ENCODE results near the gene HCFC1. TPM values are rescaled to one million over a fixed set of nuclear protein-coding genes. Genes with fewer than 3 reads are reported as not detected.

Gene HCFC1
- total and polyA plus RNA-seq, 2 of the 8 experiments (the other 6 are each of a cell fraction or from before 2014, with no cell fraction given): 24.9 to 117 TPM

- Histone ChIP-seq H2AK5ac (ENCODE audit: low read depth, low read length) (no peak overlapping the region), H2BK5ac (ENCODE audit: low read depth, low read length) (no peak overlapping the region), H2BK12ac (ENCODE audit: low read depth, low read length) (no peak overlapping the region), H4K20me1 (replicated peaks in 1 of 2; ENCODE audit: control insufficient read depth in 1 of 2, insufficient read depth in 2 of 2, low read length in 2 of 2) (peaks cover 0 to 2% of the 10 kb centered on the region in 2 experiments), H4K91ac (replicated peaks; ENCODE audit: insufficient read length, low read length) (no peak overlapping the region), H2BK20ac (ENCODE audit: low read length) (no peak overlapping the region), H3K36me3 (ENCODE audit: control insufficient read depth in 2 of 4, insufficient read depth in 4 of 4, low read length in 3 of 4) (0 out of 8 replicates have a peak, but pooled peaks cover 0 to 2% (median 0%) of the 10 kb centered on the region in 4 experiments), H2BK120ac (replicated peaks; ENCODE audit: low read depth, low read length) (no peak overlapping the region), H3K4ac (replicated peaks; ENCODE audit: insufficient read length, low read depth, low read length) (no peak overlapping the region), H4K5ac (ENCODE audit: insufficient read length, low read depth, low read length) (no peak overlapping the region), H3K56ac (replicated peaks; ENCODE audit: insufficient read length, low read depth, low read length) (no peak overlapping the region), H3K27ac (ENCODE audit: low read depth, low read length) (no peak overlapping the region), H3K4me3 (ENCODE audit: extremely low read depth in 1 of 4, insufficient read depth in 2 of 4, low read depth in 3 of 4, low read length in 4 of 4) (no peak overlapping the region), H2AFZ (ENCODE audit: low read length) (no peak overlapping the region), H4K8ac (ENCODE audit: extremely low read depth, insufficient read depth, low read length) (no peak overlapping the region), H2BK15ac (ENCODE audit: low read length) (no peak overlapping the region), H3K18ac (ENCODE audit: extremely low read depth, low read length) (no peak overlapping the region), H3K23ac (ENCODE audit: insufficient read length) (no peak overlapping the region), H3K23me2 (ENCODE audit: low read depth, low read length) (peaks cover 6% of the 10 kb centered on the region; the same call in 1 of the 2 replicates), H3K79me2 (ENCODE audit: control insufficient read depth in 1 of 2, insufficient read depth in 2 of 2, low read length in 2 of 2) (peaks cover 0 to 3% of the 10 kb centered on the region in 2 experiments; a peak in 1 of 4 replicates), H3K27me3 (replicated peaks in 1 of 4; ENCODE audit: control insufficient read depth in 3 of 4, extremely low read depth in 1 of 4, insufficient read depth in 3 of 4, low read length in 3 of 4) (no peaks in the 10 kb centered on the region), H3K4me2 (ENCODE audit: insufficient read depth in 1 of 2, low read depth in 2 of 2, low read length in 2 of 2) (no peak overlapping the region), H3K79me1 (ENCODE audit: low read depth, low read length) (no peaks in the 10 kb centered on the region; the same call in 1 of the 2 replicates), H3K9ac (replicated peaks in 1 of 4; ENCODE audit: extremely low read depth in 1 of 4, low read depth in 3 of 4, low read length in 3 of 4) (peak overlapping the region in 1 of 4 experiments; percentile 18; a peak in 1 of 7 replicates), H3K4me1 (replicated peaks in 1 of 4; ENCODE audit: control insufficient read depth in 3 of 4, insufficient read depth in 4 of 4, low read length in 3 of 4) (peaks cover 3 to 7% (median 4%) of the 10 kb centered on the region in 4 experiments; a peak in 6 of 7 replicates), H3K14ac (ENCODE audit: insufficient read length) (no peak overlapping the region), H3K9me3 (ENCODE audit: insufficient read depth in 2 of 2, low read depth in 1 of 2, low read length in 1 of 2) (no peaks in the 10 kb centered on the region)
- DNase-seq (ENCODE audit: low read depth in 1 of 2, low spot score in 2 of 2) (no peak), FAIRE-seq (no peak)
- ChIA-PET POLR2A (ENCODE audit: partially characterized antibody) (interaction anchor here (1.0 to 14.9 kb wide), 5 partner anchors 13 to 59 kb away, joined by 3 to 231 read pairs (median 9); partner anchors contain the start of genes HCFC1, NAA10 and RENBP), CTCF (ENCODE audit: partially characterized antibody) (interaction anchor here (0.8 to 19.6 kb wide), 11 partner anchors 11 to 487 kb away, joined by 3 to 272 read pairs (median 3); partner anchors contain the start of genes DNASE1L1 and RENBP)
- WGBS, 2 experiments (ENCODE audit: extremely low coverage in 1 of 2, insufficient coverage in 1 of 2, insufficient read length in 1 of 2, insufficient replicate concordance in 2 of 2, low coverage in 1 of 2, low lambda C conversion rate in 2 of 2, missing lambda C conversion rate in 1 of 2): 92% methylated on average over 23 of the region's 40 CpGs; no CpG with 5 or more reads in 1 of the 2 experiments
- no peak for TF ChIP-seq RXRA (IDR thresholded peaks at IDR 0.05; ENCODE audit: insufficient read depth, low read depth, low read length)
- no peak for TF ChIP-seq TEAD4 (IDR thresholded peaks at IDR 0.05; ENCODE audit: low read depth, low read length)
- TF ChIP-seq, protein P1, sequence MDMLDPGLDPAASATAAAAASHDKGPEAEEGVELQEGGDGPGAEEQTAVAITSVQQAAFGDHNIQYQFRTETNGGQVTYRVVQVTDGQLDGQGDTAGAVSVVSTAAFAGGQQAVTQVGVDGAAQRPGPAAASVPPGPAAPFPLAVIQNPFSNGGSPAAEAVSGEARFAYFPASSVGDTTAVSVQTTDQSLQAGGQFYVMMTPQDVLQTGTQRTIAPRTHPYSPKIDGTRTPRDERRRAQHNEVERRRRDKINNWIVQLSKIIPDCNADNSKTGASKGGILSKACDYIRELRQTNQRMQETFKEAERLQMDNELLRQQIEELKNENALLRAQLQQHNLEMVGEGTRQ (IDR thresholded peaks at IDR 0.05; ENCODE audit: low read length): no peak
- TF ChIP-seq POLR2AphosphoS5 (IDR thresholded peaks at IDR 0.05; ENCODE audit: low read depth, low read length): no peak
- no peak for TF ChIP-seq SP2 (IDR thresholded peaks at IDR 0.05; ENCODE audit: low read length)
- no peak for TF ChIP-seq CHD2 (IDR thresholded peaks at IDR 0.05; ENCODE audit: low read length)
These were observed 49.8 kb downstream of the HCFC1 start for GRCh38 chrX:153921511-153922446.
